Measurements from ENCODE around the gene BOLA3. TPM values are rescaled to one million over a fixed set of nuclear protein-coding genes. Genes with fewer than 3 reads are reported as not detected.
"Not testable (repeated sequence)": the region's sequence is repeated elsewhere in the genome, so short reads cannot be mapped to it uniquely, and the experiment has no call there.

BOLA3 gene
- total RNA-seq, 1 donor from 2014 or later, result 24.3 TPM

GRCh38 chr2:74102516-74102915, 45.2 kb downstream of the BOLA3 start:
- no peak for DNase-seq (ENCODE audit: low read depth)

GRCh38 chr2:74101574-74102300, 46.0 kb downstream of the BOLA3 start:
- DNase-seq (ENCODE audit: low read depth), result no peak

GRCh38 chr2:74100254-74101216, 47.2 kb downstream of the BOLA3 start:
- DNase-seq (ENCODE audit: low read depth), result no peak

- DNase-seq (ENCODE audit: low read depth), result no peak
These were observed 47.9 kb downstream of the BOLA3 start for GRCh38 chr2:74099835-74100234.

GRCh38 chr2:74099271-74099670, 48.4 kb downstream of the BOLA3 start:
- no peak for DNase-seq (ENCODE audit: low read depth)

GRCh38 chr2:74097574-74097973, 50.1 kb downstream of the BOLA3 start:
- no peak for DNase-seq (ENCODE audit: low read depth)

- no peak for DNase-seq (ENCODE audit: low read depth)
These were observed 51.7 kb downstream of the BOLA3 start for GRCh38 chr2:74096052-74096451.

GRCh38 chr2:74095632-74096031, 52.1 kb downstream of the BOLA3 start:
- DNase-seq (ENCODE audit: low read depth), result no peak

GRCh38 chr2:74094291-74094690, 53.4 kb downstream of the BOLA3 start:
- DNase-seq (ENCODE audit: low read depth), result no peak

- no peak for DNase-seq (ENCODE audit: low read depth)
These were observed 53.9 kb downstream of the BOLA3 start for GRCh38 chr2:74093840-74094239.

GRCh38 chr2:74093426-74093825, 54.3 kb downstream of the BOLA3 start:
- no peak for DNase-seq (ENCODE audit: low read depth)

- DNase-seq (ENCODE audit: low read depth), result no peak
These were observed 55.4 kb downstream of the BOLA3 start for GRCh38 chr2:74092275-74092674.

- DNase-seq (ENCODE audit: low read depth), result no peak
These were observed 56.3 kb downstream of the BOLA3 start for GRCh38 chr2:74091391-74091790.

GRCh38 chr2:74089816-74090745, 57.6 kb downstream of the BOLA3 start:
- no peak for DNase-seq (ENCODE audit: low read depth)

GRCh38 chr2:74088676-74089075, 59.0 kb downstream of the BOLA3 start:
- DNase-seq (ENCODE audit: low read depth), result not testable (repeated sequence)

GRCh38 chr2:74087696-74088095, 60.0 kb downstream of the BOLA3 start:
- DNase-seq (ENCODE audit: low read depth), result no peak

GRCh38 chr2:74086021-74086420, 61.7 kb downstream of the BOLA3 start:
- DNase-seq (ENCODE audit: low read depth), result no peak

Other genes starting within 250 kb of the BOLA3 start
- 26.9 and 71.4 TPM in 2 replicates for gene DGUOK, start 221.0 kb downstream of the BOLA3 start, total RNA-seq
- gene TET3, start 163.0 kb downstream of the BOLA3 start, total RNA-seq, result 3.6 and 8.7 TPM in 2 replicates
- gene MOB1A, start 31.0 kb upstream of the BOLA3 start, total RNA-seq, result 147 and 189 TPM in 2 replicates
- 66.7 and 119 TPM in 2 replicates for gene MTHFD2, start 50.7 kb upstream of the BOLA3 start, total RNA-seq
- 0.89 and 1.2 TPM in 2 replicates for gene SLC4A5, start 195.5 kb upstream of the BOLA3 start, total RNA-seq
- 87.2 and 196 TPM in 2 replicates for gene DCTN1, start 232.4 kb upstream of the BOLA3 start, total RNA-seq